ENCODE measurements around the gene KLHL17.

DNA sequence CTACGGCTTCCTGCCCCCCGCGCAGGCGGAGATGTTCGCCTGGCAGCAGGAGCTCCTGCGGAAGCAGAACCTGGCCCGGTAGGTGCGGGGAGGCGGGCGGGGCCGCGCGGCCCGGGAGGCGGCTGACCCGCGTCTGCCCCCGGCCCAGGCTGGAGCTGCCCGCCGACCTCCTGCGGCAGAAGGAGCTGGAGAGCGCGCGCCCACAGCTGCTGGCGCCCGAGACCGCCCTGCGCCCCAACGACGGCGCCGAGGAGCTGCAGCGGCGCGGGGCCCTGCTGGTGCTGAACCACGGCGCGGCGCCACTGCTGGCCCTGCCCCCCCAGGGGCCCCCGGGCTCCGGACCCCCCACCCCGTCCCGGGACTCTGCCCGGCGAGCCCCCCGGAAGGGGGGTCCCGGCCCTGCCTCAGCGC is 18.0 kb upstream of the KLHL17 start:
- no peak; the same call in 1 of the 2 replicates for TF ChIP-seq EZH2phosphoT487 (IDR thresholded peaks at IDR 0.05; ENCODE audit: borderline replicate concordance, low read length)
- TF ChIP-seq, protein P1, sequence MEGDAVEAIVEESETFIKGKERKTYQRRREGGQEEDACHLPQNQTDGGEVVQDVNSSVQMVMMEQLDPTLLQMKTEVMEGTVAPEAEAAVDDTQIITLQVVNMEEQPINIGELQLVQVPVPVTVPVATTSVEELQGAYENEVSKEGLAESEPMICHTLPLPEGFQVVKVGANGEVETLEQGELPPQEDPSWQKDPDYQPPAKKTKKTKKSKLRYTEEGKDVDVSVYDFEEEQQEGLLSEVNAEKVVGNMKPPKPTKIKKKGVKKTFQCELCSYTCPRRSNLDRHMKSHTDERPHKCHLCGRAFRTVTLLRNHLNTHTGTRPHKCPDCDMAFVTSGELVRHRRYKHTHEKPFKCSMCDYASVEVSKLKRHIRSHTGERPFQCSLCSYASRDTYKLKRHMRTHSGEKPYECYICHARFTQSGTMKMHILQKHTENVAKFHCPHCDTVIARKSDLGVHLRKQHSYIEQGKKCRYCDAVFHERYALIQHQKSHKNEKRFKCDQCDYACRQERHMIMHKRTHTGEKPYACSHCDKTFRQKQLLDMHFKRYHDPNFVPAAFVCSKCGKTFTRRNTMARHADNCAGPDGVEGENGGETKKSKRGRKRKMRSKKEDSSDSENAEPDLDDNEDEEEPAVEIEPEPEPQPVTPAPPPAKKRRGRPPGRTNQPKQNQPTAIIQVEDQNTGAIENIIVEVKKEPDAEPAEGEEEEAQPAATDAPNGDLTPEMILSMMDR (conservative IDR thresholded peaks at IDR 0.05; ENCODE audit: low read depth, low read length): no peak

Data from PC-3 (cell line).